Activated CD4-positive, CD25-positive, alpha-beta regulatory T cell (primary cell): Measurements from ENCODE around the gene IRGC.

Experiments
- DNase-seq, 4 experiments: peaks; one replicate each; lab custom pipeline; 2025; lab: John Stamatoyannopoulos, UW

Gene IRGC

GRCh38 chr19:43725468-43725867 lies 9.6 kb downstream of the IRGC start:
- DNase-seq: no peak

GRCh38 chr19:43726736-43727592 lies 11.1 kb downstream of the IRGC start:
- DNase-seq: no peak

GRCh38 chr19:43727593-43727853 lies 11.6 kb downstream of the IRGC start:
- no peak for DNase-seq

GRCh38 chr19:43729919-43730318 lies 14.0 kb downstream of the IRGC start:
- no peak for DNase-seq

- no peak for DNase-seq
Measured at GRCh38 chr19:43731346-43731745, 15.5 kb downstream of the IRGC start.

- DNase-seq: no peak
Measured at GRCh38 chr19:43731846-43732245, 16.0 kb downstream of the IRGC start.

- DNase-seq: no peak
Measured at GRCh38 chr19:43735013-43735412, 19.1 kb downstream of the IRGC start.

GRCh38 chr19:43735957-43736356 lies 20.1 kb downstream of the IRGC start:
- DNase-seq: no peak

GRCh38 chr19:43738780-43739211 lies 22.9 kb downstream of the IRGC start:
- no peak for DNase-seq

- DNase-seq: no peak
Measured at GRCh38 chr19:43739439-43740235, 23.8 kb downstream of the IRGC start.

GRCh38 chr19:43741075-43741825 lies 25.4 kb downstream of the IRGC start:
- no peak for DNase-seq

- no peak for DNase-seq
Measured at GRCh38 chr19:43743059-43743458, 27.2 kb downstream of the IRGC start.

- no peak for DNase-seq
Measured at GRCh38 chr19:43747557-43748204, 31.8 kb downstream of the IRGC start.

- DNase-seq: no peak
Measured at GRCh38 chr19:43748205-43748594, 32.3 kb downstream of the IRGC start.

GRCh38 chr19:43748685-43749084 lies 32.8 kb downstream of the IRGC start:
- no peak for DNase-seq

- DNase-seq: no peak
Measured at GRCh38 chr19:43749152-43749551, 33.3 kb downstream of the IRGC start.

GRCh38 chr19:43749898-43750297 lies 34.0 kb downstream of the IRGC start:
- DNase-seq: no peak

- DNase-seq: no peak
Measured at GRCh38 chr19:43751466-43752220, 35.8 kb downstream of the IRGC start.

- no peak for DNase-seq
Measured at GRCh38 chr19:43752287-43752875, 36.5 kb downstream of the IRGC start.

GRCh38 chr19:43754253-43754502 lies 38.3 kb downstream of the IRGC start:
- no peak for DNase-seq

- peak; percentile 96 to 97 (median 97) for DNase-seq
Measured at GRCh38 chr19:43754503-43755255, 38.8 kb downstream of the IRGC start, which contains the start of gene SMG9. Gene SMG9, minus strand, starts transcription at chr19:43754962. Its CDS starts 4,221 bp downstream, at chr19:43750741.
